Right ventricle myocardium superior (tissue), 1 donor: ENCODE results near the gene NRBF2. TPM values are rescaled to one million over a fixed set of nuclear protein-coding genes. Genes with fewer than 3 reads are reported as not detected.
A peak's percentile ranks its signal among the peaks of the same experiment; 100 is the strongest.
"Not testable (repeated sequence)": the region's sequence is repeated elsewhere in the genome, so short reads cannot be mapped to it uniquely, and the experiment has no call there.

Source experiments
- ATAC-seq: fragments of 200-7000 bp; cut with Tn5 transposase; one replicate; pipeline ENCODE4 v1.9.1; 2020; ENCODE audit warnings: mild to moderate bottlenecking; ENCODE audit not compliant: poor library complexity
- DNase-seq: peaks from one replicate; pipeline ENCODE4 v3.0.0-alpha.2; 2020
- intact Hi-C: fragments of 100-400 bp; cut with DNase I; formaldehyde crosslinking; loops from one replicate; pipeline ENCODE4 v1.11.2; 2022
- total RNA-seq: library from RNA; stranded (reverse); fragmentation: NEBNext Ultra II Directional; extraction: Animal tissue kit (Norgen Biotek cat#: 25700); gene quantifications from one replicate; pipeline ENCODE4 v1.2.1, GENCODE V29; 2021
- donor health status: DM: no; HTN: yes; CAD: no; lungs with severe emphysema.

The NRBF2 gene
- total RNA-seq, 1 donor from 2014 or later, result 7.7 TPM

- DNase-seq, intact Hi-C loops, ATAC-seq: not testable (repeated sequence)
These were observed 20.9 kb downstream of the NRBF2 start for GRCh38 chr10:63153868-63154545.

GRCh38 chr10:63154546-63155387, 21.6 kb downstream of the NRBF2 start:
- DNase-seq (no peak), ATAC-seq (no peak)
- intact Hi-C loops, result loop anchor here (5.0 kb wide), 2 partner anchors 562 to 717 kb away; no protein-coding TSS in a partner anchor

- ATAC-seq (no peak), DNase-seq (no peak)
- intact Hi-C loops, result loop anchor here (5.0 kb wide), 2 partner anchors 563 to 718 kb away; no protein-coding TSS in a partner anchor
These were observed 22.4 kb downstream of the NRBF2 start for GRCh38 chr10:63155388-63156020.

GRCh38 chr10:63156236-63156635, 23.1 kb downstream of the NRBF2 start:
- intact Hi-C loops, result loop anchor here (5.0 kb wide), 2 partner anchors 564 to 719 kb away; no protein-coding TSS in a partner anchor
- ATAC-seq, result no peak
- no peak for DNase-seq

- intact Hi-C loops, result loop anchor here (5.0 kb wide), 2 partner anchors 566 to 721 kb away; no protein-coding TSS in a partner anchor
- DNase-seq (no peak), ATAC-seq (peak; percentile 78)
These were observed 24.9 kb downstream of the NRBF2 start for GRCh38 chr10:63157845-63158624.

- intact Hi-C loops, result no loop called here
- no peak for ATAC-seq
- no peak for DNase-seq
These were observed 28.5 kb downstream of the NRBF2 start for GRCh38 chr10:63161592-63161991.

- DNase-seq (no peak), ATAC-seq (peak; percentile 80)
- intact Hi-C loops, result no loop called here
These were observed 31.1 kb downstream of the NRBF2 start for GRCh38 chr10:63164166-63164623.

GRCh38 chr10:63165249-63165648, 32.1 kb downstream of the NRBF2 start:
- intact Hi-C loops, result loop anchor here (5.0 kb wide), 1 partner anchor 552 kb away; no protein-coding TSS in a partner anchor
- DNase-seq (no peak), ATAC-seq (no peak)

- ATAC-seq (peak; percentile 70), DNase-seq (no peak)
- intact Hi-C loops, result loop anchor here (5.0 kb wide), 1 partner anchor 551 kb away; no protein-coding TSS in a partner anchor
These were observed 33.7 kb downstream of the NRBF2 start for GRCh38 chr10:63166742-63167258.

- DNase-seq, result no peak
- no peak for ATAC-seq
- intact Hi-C loops, result loop anchor here (5.0 kb wide), 1 partner anchor 548 kb away; no protein-coding TSS in a partner anchor
These were observed 35.8 kb downstream of the NRBF2 start for GRCh38 chr10:63168821-63169462.

GRCh38 chr10:63169624-63170023, 36.5 kb downstream of the NRBF2 start:
- DNase-seq, result no peak
- intact Hi-C loops, result loop anchor here (5.0 kb wide), 1 partner anchor 548 kb away; no protein-coding TSS in a partner anchor

GRCh38 chr10:63171255-63171855, 38.2 kb downstream of the NRBF2 start:
- DNase-seq (no peak), ATAC-seq (peak; percentile 42)
- intact Hi-C loops, result no loop called here

More at GRCh38 chr10:63169624-63170023, 36.5 kb downstream of the NRBF2 start:
- ATAC-seq, result no peak

- intact Hi-C loops, result no loop called here
- no peak for ATAC-seq
- no peak for DNase-seq
These were observed 38.8 kb downstream of the NRBF2 start for GRCh38 chr10:63171926-63172325.

- ATAC-seq, result peak; percentile 52
- intact Hi-C loops, result no loop called here
- no peak for DNase-seq
These were observed 40.5 kb downstream of the NRBF2 start for GRCh38 chr10:63173468-63174232.

GRCh38 chr10:63175534-63175933, 42.4 kb downstream of the NRBF2 start:
- no peak for ATAC-seq
- DNase-seq, result no peak
- intact Hi-C loops, result no loop called here

GRCh38 chr10:63192826-63193225, 59.7 kb downstream of the NRBF2 start:
- no peak for ATAC-seq
- no peak for DNase-seq
- intact Hi-C loops, result no loop called here
